NCI-H82 treated with DMSO at 0.1 percent for 48 hours (cell line): Measurements from ENCODE around the gene NUDT8.
"Not testable (repeated sequence)": the region's sequence is repeated elsewhere in the genome, so short reads cannot be mapped to it uniquely, and the experiment has no call there.

ENCODE experiments used
- DNase-seq: peaks from one replicate; lab custom pipeline; 2025; ENCODE audit not compliant: unreplicated experiment; lab: John Stamatoyannopoulos, UW

NUDT8 gene

GRCh38 chr11:67628710-67629385 is 889 bp downstream of the NUDT8 start:
- no peak for DNase-seq

GRCh38 chr11:67627812-67628624 is 1.7 kb downstream of the NUDT8 start:
- DNase-seq, result no peak

GRCh38 chr11:67627441-67627811 is 2.3 kb downstream of the NUDT8 start:
- DNase-seq, result no peak

GRCh38 chr11:67626970-67627369 is 2.8 kb downstream of the NUDT8 start:
- no peak for DNase-seq

GRCh38 chr11:67626131-67626833 is 3.5 kb downstream of the NUDT8 start:
- not testable (repeated sequence) for DNase-seq

- not testable (repeated sequence) for DNase-seq
Observed at GRCh38 chr11:67623795-67624194, 5.9 kb downstream of the NUDT8 start.

- DNase-seq, result not testable (repeated sequence)
Observed at GRCh38 chr11:67622905-67623304, 6.8 kb downstream of the NUDT8 start.

GRCh38 chr11:67621928-67622327 is 7.8 kb downstream of the NUDT8 start:
- not testable (repeated sequence) for DNase-seq

GRCh38 chr11:67620621-67621020 is 9.1 kb downstream of the NUDT8 start:
- DNase-seq, result not testable (repeated sequence)

GRCh38 chr11:67619683-67620618 is 9.8 kb downstream of the NUDT8 start:
- DNase-seq, result not testable (repeated sequence)

GRCh38 chr11:67618901-67619659 is 10.7 kb downstream of the NUDT8 start:
- DNase-seq, result not testable (repeated sequence)

GRCh38 chr11:67617243-67617953 is 12.3 kb downstream of the NUDT8 start:
- DNase-seq, result no peak

GRCh38 chr11:67616431-67617242 is 13.1 kb downstream of the NUDT8 start:
- DNase-seq, result no peak

- DNase-seq, result no peak
Observed at GRCh38 chr11:67615728-67616430, 13.9 kb downstream of the NUDT8 start.

- no peak for DNase-seq
Observed at GRCh38 chr11:67614730-67615714, 14.7 kb downstream of the NUDT8 start.

- DNase-seq, result no peak
Observed at GRCh38 chr11:67613960-67614715, 15.6 kb downstream of the NUDT8 start.
